Astrocyte (in vitro differentiated cells and primary cell): ENCODE results near the gene RBM20.

Experiments
- CTCF ChIP-seq: IDR thresholded peaks from 2 replicates; pipeline ENCODE4 v1.5.1; 2011; ENCODE audit warnings: low read depth, mild to moderate bottlenecking, inconsistent platforms, low read length, moderate library complexity; ENCODE audit not compliant: insufficient read depth
- EZH2 ChIP-seq: IDR thresholded peaks from 2 replicates; pipeline ENCODE4 v1.6.1; 2012; ENCODE audit warnings: mild to moderate bottlenecking, low read length, inconsistent platforms; ENCODE audit not compliant: insufficient read depth

GRCh38 chr10:110859206-110859972, 215.3 kb downstream of the RBM20 start:
- TF ChIP-seq EZH2 = no peak
- TF ChIP-seq CTCF = no peak
